Activated T-cell treated with anti-CD3 and anti-CD28 coated beads, Interleukin-2, amount 50 U/mL, for 48 hours (primary cell): ENCODE measurements around the gene NSRP1.
A peak's percentile ranks its signal among the peaks of the same experiment; 100 is the strongest.

Source experiments
- DNase-seq, 2 experiments: peaks; one replicate each; pipeline ENCODE4 v3.0.0-alpha.2; 2020

Gene NSRP1

DNA sequence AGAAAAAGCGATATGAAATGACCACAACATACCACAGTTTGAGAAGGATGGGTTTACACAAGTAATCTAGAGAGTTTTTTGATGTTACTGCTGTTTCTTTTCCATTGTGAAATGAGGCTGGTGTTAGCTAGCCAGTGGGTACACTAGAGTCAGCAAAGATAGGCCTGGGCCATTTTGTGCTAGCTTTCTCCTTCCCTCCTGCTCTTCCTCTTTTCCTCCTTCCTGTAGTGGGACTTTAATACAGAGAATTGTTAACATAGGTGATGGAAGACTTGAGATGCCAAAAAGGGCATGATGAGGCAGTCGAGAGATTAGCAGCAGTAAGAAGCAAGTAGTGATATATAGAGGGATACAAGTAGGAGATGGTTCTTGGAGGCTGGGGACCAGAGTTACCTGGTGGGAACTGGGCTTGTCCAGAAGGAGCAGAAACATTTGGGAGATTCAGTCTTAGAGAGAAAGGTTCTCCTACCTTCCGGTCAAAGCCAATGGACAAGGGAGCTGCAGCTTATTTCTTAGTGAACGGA, 7.7 kb downstream of the NSRP1 start:
- DNase-seq = no peak

DNA sequence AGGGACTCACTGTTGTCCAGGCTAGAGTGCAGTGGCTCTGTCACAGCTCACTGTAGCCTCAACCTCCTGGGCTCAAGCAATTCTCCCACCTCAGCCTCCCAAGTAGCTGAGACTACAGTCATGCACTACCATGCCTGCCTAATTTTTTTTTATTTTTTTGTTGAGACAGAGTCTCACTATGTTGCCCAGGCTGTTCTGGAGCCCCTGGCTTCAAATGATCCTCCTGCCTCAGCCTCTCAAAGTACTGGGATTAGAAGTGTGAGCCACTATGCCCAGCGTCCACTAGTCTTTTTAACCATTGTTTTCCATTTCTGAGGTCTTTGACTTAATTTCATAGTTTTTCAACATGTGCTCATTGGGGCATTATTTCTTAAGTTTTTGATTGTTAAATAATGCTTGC, 13.5 kb downstream of the NSRP1 start:
- DNase-seq = no peak

DNA sequence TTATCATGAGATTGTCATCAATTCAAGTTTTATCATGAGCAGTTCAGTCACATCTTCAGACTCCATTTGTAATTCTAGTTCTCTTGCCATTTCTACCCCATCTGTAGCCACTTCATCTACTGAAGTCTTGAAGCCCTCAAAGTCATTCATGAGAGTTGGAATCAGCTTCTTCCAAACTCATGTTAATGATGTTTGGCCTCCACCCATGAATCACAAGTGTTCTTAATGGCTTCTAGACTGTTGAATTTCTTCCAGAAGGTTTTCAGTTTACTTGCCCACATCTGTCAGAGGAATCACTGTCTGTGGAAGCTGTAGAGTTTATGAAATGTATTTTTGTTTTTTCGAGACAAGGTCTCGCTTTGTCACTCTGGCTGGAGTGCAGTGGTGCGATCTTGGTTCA, 16.0 kb downstream of the NSRP1 start:
- no peak for DNase-seq

DNA sequence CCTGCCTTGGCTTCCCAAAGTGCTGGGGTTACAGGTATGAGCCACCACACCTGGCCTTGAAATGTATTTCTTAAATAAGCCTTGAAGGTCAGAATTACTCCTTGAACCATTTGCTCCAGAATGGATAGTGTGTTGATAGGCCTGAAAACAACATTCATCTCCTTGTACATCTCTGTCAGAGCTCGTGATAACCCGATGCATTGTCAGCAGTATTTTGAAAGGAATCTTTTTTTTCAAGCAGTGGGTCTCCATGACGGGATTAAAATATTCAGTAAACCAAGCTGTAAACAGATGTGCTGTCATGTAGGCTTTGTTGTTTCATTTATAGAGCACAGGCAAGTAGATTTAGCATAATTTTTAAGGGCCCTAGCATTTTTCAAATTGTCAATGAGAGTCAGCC, 16.6 kb downstream of the NSRP1 start:
- no peak for DNase-seq

DNA sequence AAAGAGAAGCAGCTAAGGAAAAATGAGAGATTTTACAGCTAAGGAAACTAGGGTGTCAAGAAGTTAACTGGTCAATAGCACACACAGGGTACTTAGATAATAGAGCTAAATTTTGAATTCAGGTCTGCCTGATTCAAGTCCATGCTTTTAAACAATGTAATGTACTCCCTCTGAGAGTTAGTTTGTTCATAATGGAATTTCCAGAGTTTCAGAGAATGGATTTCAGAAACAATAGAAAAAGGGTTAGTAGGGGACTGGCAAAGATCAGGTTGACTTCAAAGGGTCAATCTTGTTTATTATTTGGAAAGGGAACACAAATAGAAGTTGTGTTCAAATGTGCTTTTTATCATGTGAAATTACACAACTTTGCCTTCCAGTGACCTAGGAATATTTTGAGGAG, 17.9 kb downstream of the NSRP1 start:
- DNase-seq = no peak

- DNase-seq = no peak
These were observed 20.5 kb downstream of the NSRP1 start for GRCh38 chr17:30137158-30137557.

DNA sequence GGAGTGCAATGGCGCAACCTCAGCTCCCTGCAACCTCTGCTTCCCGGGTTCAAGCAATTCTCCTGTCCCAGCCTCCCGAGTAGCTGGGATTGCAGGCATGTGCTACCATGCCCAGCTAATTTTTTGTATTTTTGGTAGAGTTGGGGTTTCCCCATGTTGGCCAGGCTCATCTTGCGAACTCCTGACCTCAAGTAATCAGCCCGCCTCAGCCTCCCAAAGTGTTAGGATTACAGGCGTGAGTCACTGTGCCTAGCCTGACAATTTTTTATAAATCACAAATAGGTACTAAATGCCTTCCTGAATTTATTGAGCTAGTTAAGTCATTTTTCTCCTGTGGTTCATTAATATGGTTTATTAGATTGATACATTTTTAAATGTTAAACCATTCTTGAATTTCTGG, 31.2 kb downstream of the NSRP1 start:
- DNase-seq = peak in 1 of 2 experiments; percentile 27

DNA sequence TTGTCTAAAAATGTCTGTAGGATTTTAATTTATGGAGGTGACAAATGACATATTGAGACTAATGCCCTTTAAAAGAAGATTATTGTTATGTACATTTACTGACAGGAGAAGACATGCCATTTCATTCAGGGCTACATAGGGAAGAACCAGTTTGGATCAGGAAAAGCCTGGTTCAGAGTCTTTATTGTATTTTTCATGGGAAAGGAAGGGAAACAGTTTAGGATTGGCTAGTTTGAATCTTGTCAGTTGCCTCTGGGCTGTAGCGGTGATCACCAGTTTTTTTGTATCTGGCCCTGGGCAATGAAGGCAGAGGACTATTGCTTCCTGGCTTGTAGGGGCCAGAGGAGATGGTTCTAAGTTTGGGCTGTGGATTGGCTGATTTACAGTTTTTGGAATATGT, 31.8 kb downstream of the NSRP1 start:
- DNase-seq = no peak

DNA sequence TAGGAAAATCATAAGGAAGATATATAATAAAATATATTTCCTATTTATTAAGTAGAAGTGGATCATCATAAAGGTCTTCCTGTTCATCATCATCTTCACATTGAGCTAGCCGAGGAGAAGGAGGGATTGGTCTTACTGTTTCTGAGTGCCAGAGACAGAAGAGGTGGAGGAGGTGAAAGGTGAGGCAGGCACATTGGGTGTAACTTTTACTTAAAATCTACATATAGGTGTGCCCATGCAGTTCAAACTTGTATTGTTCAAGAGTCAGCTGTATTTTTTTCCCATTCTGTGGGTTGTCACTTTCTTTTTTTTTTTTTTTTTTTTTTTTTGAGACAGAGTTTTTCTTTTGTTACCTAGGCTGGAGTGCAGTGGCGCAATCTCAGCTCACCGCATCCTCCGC, 34.9 kb downstream of the NSRP1 start:
- no peak for DNase-seq

GRCh38 chr17:30153463-30153862, 36.8 kb downstream of the NSRP1 start:
- DNase-seq = no peak

DNA sequence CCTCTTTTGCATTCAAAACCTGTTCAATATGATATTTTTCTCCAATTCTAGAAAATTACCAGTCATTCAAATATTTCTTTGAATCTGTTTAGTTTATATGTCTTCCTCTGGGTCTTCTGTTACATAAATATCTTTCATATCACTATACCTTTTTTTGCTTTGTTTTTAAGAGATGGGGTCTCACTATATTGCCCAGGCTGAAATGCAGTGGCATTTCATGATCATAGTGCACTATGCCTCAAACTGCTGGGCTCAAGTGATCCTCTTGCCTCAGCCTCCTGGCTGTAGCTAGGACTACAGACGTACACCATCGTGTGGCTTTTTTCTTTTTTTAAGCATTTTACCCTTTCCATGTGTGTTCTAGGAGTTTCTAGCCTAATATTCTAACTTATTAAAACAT, 38.8 kb downstream of the NSRP1 start:
- no peak for DNase-seq

- DNase-seq = no peak
These were observed 42.4 kb downstream of the NSRP1 start for GRCh38 chr17:30158896-30159625.

DNA sequence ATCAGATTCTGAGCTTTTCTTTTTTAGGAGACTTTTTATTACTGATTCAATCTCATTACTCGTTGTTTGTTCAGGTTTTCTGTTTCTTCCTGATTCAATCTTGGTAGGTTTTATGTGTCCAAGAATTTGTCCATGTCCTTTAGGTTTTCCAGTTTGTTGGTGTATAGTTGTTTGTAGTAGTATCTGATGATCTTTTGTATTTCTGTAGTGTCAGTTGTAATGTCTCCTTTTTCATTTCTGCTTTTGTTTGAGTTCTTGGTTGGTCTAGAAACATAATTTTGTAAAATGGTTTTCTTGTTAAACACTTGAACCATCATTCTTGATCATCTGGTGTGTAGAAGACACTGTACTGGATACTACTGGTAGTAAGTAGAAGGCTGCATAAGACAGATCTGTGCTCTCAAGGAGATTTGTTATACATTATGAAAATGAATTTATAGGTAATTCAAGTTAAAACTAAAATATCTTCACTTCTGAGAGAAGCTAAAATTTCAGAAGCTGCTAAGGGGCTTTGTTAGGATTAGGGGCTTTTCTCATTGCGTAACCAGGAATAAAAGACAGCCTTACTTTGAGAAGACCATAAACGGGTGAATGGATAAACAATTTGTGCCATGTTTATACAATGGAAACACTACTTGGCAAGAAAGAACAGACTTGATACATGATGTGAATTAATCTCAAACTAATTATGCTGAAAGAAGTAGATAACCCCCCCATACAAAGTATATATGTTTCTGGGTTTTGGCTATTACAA, 44.0 kb downstream of the NSRP1 start:
- DNase-seq = no peak

DNA sequence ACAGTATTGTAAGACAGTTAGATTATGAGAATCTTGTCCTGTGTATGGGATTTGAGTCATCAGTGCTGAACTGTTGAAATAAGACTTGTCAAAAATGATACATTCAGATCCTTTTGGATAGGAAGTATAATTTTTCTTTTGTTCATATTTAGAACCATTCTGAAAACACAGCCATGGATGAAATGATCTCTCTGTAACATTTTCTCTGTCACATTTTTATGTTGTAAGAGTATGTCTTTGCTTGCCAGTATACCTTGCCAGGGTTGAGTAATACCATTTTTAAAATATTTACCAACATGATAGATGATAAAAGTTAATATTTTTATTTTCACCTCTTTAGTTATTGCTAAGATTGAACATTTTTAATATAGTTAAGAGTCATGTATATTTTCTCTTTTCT, 45.0 kb downstream of the NSRP1 start:
- no peak for DNase-seq

DNA sequence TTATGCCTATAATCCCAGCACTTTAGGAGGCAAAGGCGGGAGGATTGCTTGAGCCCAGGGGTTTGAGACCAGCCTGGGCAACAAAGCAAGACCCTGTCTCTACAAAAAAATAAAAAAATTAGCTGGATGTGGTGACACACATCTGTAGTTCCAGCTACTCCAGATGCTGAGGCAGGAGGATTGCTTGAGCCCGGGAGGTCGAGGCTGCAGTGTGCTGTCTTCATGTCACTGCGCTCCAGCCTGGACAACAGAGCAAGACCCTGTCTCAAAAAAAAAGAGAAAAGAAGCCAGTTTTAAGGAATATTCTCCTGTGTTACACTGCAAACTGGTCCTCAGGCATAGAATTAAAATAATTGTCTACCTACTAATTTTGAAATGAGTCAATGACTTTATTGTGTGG, 47.9 kb downstream of the NSRP1 start:
- no peak for DNase-seq

DNA sequence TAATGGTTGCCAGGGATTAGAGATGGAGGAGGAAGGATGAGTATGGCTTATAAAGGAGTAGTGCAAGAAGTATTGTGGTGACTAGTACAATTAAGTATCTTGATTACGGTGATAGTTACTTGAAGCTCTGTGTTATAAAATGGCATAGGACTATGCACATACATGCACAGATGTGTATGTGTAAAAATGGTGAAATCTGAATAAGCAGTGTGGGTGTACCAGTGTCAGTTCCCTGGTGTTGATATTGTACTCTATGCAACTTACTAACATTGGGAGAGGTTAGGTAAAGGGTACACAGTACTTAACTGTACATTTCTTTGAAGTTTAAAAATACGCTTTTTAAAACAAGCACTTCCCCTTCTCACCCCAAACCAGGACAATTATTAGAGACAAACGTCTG, 48.5 kb downstream of the NSRP1 start:
- DNase-seq = no peak

- DNase-seq = no peak
These were observed 49.3 kb downstream of the NSRP1 start for GRCh38 chr17:30165960-30166359.

GRCh38 chr17:30170415-30170987, 53.9 kb downstream of the NSRP1 start:
- no peak for DNase-seq

GRCh38 chr17:30172560-30172959, 55.9 kb downstream of the NSRP1 start:
- DNase-seq = no peak

GRCh38 chr17:30173649-30174048, 57.0 kb downstream of the NSRP1 start:
- peak in 1 of 2 experiments; percentile 41 for DNase-seq

- no peak for DNase-seq
These were observed 57.9 kb downstream of the NSRP1 start for GRCh38 chr17:30174556-30174955.

DNA sequence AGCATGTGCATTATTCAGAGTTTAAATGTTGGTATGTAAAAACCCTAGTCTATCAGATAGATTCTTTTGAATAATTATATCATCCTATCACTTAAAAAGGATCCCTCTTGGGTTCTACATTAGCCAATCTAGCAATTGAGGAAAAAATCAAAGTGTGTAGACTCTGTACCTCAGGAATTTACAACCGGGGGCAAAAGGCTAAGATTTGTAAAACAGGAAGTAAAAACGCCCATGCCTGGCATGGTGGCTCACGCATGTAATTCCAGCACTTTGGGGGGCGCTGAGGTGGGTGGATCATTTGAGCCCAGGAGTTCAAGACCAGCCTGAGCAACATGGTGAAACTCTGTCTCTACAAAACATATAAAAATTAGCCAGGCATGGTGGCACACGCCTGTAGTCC, 60.2 kb downstream of the NSRP1 start:
- DNase-seq = no peak

DNA sequence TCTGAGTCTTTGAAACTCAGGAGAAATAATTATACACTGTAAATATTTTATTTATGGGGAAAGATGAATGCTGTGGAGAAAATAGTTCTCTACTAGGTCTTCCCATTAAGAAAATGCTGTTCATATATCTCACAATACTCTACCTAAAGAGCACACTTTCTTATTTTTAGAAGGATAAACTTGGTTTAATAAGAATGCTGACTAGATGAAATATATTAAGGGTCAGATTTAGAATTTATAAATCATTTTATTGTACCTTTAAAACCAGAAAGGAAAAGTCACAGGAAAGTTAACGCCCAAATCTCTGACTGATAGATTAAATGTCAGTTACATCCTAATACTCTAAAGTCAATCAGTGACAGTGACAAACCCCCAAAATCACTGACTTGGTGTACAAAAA, 70.1 kb downstream of the NSRP1 start:
- no peak for DNase-seq

GRCh38 chr17:30187573-30187972, 71.0 kb downstream of the NSRP1 start:
- DNase-seq = no peak
